HG03469 (cell line): ENCODE measurements around the gene IKZF5.

ENCODE experiments used
- ATAC-seq: cut with Tn5 transposase; IDR thresholded peaks from one replicate; pipeline ENCODE4 v1.9.1; 2021; ENCODE audit warnings: mild to moderate bottlenecking, moderate library complexity, moderate number of reproducible peaks; ENCODE audit not compliant: unreplicated experiment

IKZF5 gene

DNA sequence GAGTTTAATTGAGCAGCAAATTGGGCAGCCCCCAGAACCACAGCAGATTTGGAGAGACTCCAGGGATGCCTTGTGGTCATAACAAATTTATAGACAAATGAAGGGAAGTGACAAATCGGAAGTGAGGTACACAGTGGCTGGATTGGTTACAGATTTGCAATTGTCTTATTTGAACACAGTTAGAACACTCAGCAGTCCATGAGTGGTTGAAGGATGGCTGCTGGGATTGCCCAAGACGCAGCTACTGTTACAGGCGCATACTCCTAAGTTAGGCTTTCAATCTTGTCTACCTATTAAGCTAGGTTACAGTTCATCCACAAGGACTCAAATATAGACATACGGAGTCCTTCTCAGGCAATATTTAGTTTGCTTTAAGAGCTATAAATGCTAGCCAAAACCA, 7.6 kb upstream of the IKZF5 start:
- no peak for ATAC-seq

DNA sequence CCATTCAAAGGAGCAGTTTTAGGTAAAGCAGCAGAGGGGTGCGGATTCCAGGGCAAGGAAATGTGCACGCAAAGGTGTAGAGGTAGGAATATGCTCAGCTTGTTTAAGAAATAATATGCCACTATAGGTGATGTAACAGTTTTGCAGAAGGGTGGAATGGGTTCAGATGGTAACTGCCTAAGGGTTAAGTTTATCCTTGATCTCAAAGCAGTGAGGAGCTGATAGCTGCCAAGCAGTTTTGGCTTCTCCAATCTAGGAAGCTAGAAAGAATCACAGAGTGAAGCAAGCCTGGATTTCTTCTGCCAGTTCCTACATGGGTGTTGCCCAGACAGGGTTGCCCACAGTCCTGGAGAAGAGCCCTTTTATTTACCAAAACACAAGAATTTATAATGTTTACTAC, 6.2 kb upstream of the IKZF5 start:
- no peak for ATAC-seq

GRCh38 chr10:123013456-123014419, 5.1 kb upstream of the IKZF5 start:
- no peak for ATAC-seq

DNA sequence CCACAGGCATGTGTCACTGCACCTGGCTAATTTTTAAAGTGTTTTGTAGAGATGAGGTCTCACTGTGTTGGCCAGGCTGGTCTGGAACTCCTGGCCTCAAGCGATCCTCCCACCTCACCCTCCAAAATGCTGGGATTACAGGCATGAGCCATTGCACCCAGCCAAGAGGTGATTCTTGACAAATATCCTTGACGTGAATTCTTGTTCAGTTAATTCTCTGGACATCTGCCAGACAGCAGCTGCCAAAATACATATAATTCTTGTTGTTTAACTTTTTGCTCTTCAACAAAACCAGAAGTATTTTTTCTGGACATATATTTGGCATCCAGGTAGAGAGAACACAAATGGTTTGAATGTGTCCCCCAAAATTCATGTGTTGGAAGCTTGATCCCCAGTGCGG, 3.4 kb upstream of the IKZF5 start:
- no peak for ATAC-seq

- no peak for ATAC-seq
Observed at GRCh38 chr10:123009105-123009820, 668 bp upstream of the IKZF5 start.

DNA sequence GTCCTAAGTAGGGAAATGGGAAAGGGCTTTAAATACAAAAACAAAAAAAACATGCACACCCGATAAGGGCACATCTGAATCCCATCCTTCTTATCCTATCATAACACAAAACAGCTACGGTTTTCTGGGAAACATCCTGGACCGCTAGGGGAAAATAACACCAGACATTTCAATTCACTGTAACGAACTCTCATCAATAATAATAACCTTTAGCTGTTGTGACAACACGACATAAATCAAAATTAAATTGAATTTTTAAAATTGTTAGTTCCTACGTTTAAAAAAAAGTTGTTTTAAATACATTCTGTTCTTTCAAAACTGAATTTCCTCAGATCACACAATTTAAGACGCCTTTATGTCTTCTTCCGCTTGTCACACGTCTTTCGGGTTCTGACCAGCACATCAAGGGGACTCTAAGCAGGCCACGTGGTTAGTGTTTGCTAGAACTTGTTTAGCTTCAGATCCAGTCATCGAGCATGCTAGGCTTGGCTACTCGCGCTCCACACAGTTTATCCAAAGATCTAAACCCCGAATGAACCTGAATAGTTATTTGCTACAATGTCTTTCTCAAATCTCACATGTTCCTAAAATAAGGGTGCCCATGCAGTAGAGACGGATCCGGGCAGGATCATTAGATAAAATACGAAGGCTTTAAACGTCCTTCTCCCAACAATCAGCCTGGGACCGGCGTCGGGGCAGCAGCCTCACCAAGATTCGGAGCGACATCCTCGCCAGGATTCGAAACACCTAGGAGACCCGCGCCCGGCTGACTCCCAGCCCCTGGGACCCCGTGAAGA, 839 bp downstream of the IKZF5 start:
- ATAC-seq = no peak

GRCh38 chr10:123004298-123004697, 4.3 kb downstream of the IKZF5 start:
- no peak for ATAC-seq

DNA sequence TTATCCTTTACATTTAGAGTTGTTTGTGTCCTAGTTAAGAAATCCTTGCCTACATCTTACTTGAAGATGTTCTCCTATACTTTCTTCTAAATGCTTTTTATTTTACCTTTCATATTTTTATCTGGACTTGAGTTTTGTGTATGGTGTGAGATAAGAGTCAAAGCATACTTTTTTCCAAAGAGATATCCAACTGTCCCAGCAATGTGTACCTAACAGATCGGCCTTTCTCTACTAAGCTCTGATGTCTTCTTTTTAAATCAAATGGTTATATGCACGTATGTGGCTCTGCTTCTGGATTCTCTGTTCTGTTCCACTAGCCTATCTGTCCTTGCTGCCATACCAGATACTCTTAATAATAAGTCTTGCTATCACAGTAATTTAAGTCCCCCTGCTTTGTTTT, 7.2 kb downstream of the IKZF5 start:
- ATAC-seq = no peak

DNA sequence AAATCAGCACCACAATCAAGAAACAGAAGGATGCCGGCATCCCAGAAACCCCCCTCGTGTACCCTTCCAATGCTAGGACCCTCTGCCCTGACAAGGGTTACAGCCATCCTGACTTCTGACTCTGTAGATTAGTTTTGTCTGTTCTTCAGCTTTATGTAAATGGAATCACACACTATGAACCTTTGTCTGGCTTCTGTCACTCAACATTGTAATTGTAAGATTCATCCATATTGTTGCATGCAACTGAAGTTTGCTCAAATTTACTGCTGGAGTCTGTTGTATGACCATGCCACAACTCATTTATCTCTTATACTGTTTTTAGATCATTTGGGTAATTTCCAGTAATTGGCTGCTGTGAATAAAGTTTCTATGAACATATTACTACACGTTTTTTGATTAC, 8.4 kb downstream of the IKZF5 start:
- ATAC-seq = no peak

- ATAC-seq = no peak
Observed at GRCh38 chr10:122999347-122999746, 9.2 kb downstream of the IKZF5 start.

- no peak for ATAC-seq
Observed at GRCh38 chr10:122998934-122999333, 9.7 kb downstream of the IKZF5 start.

- ATAC-seq = no peak
Observed at GRCh38 chr10:122998360-122998917, 10.2 kb downstream of the IKZF5 start.

- ATAC-seq = no peak
Observed at GRCh38 chr10:122997864-122998263, 10.7 kb downstream of the IKZF5 start.

- ATAC-seq = no peak
Observed at GRCh38 chr10:122995936-122996335, 12.7 kb downstream of the IKZF5 start.

DNA sequence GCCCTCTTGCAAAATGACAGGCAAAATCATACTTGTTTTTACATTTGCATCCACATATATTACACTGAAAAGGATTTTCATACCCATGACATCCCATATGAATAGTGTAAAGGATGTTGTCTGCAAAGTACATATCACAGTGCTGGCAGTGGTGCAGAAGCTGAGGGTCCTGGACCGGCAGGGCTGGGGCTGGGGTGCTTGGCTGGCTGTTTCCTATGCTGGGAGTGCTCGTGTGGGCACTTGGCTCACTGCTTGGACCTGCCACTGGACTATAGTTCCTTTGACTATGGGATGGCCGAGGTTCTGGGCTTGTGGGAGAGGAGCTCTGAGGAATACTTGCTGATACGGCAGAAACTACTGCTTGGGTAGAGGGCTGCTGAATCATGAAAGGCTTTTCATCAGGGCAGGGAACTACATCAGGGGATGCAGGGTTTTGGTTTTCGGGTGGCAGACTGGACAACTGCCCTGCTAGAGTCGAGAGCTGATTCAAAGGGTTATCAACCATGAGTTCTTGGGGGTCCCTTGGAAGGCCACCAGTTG, 14.7 kb downstream of the IKZF5 start:
- no peak for ATAC-seq

DNA sequence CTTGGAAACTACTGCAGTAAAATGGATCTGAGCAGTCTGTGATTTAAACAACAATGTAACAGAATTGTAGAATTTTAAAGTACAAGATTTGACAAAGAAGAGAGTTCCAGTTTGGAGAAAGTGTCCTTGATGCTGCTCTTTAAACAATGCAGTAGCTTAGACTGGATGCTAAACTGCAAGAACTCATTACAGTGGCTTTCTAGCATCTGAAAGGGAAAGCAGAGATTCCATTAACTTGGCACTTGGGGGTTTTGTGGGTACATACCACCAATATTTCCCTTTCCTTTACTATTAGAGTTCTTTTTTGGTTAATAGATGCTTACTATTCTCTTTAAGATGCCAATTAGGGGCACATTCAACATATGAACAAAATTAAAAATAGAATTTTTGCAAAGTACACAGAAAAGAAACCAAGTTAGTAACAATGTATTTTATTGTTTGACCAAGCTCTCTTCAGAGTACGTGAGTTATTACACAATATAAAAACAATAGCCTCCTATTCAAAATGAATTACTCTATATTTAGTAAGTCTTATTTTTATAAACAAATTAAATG, 16.5 kb downstream of the IKZF5 start:
- no peak for ATAC-seq

- ATAC-seq = no peak
Observed at GRCh38 chr10:122990278-122990677, 18.3 kb downstream of the IKZF5 start.

DNA sequence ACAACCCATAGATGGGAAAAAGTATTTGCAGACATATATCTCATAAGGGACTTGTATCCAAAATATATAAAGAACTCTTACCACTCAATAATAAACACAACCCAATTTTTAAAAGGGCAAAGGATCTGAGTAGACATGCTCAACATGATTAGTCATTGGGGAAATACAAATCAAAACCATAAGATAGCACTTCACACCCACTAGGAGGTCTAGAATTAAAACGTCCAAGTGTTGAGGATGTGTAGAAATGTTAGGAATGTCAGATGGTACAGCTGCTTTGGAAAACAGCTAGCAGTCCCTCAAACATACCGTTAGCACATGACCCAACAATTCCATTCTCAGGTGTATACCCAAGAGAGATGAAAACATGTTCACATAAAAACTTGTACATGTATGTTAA, 20.1 kb downstream of the IKZF5 start:
- no peak for ATAC-seq

DNA sequence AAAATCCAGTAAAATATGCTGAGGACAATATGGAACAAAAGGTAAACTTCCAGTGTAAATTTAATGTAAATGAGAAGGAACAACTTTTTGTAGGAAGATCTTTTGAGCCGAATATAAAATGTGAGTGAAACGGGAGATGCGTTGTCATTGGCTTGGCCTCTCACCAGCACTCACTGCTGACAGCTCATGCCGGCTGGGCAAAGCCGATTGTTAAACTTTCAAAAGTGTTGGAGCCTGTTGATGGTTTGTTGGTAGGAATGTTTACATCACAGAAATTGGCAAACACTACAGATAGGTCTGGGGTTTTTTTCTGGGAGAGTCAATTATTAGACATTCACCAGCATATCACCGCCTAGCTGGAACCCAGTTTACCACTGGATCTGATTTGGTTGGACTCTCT, 22.3 kb downstream of the IKZF5 start:
- no peak for ATAC-seq

GRCh38 chr10:122984708-122985107, 23.9 kb downstream of the IKZF5 start:
- ATAC-seq = no peak
